ENCODE data around the gene GLT8D2.
A peak's percentile ranks its signal among the peaks of the same experiment; 100 is the strongest.

GLT8D2 gene, protein sequence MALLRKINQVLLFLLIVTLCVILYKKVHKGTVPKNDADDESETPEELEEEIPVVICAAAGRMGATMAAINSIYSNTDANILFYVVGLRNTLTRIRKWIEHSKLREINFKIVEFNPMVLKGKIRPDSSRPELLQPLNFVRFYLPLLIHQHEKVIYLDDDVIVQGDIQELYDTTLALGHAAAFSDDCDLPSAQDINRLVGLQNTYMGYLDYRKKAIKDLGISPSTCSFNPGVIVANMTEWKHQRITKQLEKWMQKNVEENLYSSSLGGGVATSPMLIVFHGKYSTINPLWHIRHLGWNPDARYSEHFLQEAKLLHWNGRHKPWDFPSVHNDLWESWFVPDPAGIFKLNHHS

GRCh38 chr12:104049903-104050356, at the start of gene GLT8D2:
TSS of gene GLT8D2 (minus strand) at chr12:104050187. CDS start at chr12:104019648, 30,539 bp downstream.
- DNase-seq (ENCODE audit: low spot score), result no peak
- no peak for TF ChIP-seq CTCF (IDR thresholded peaks at IDR 0.05; ENCODE audit: extremely low read depth, missing control alignments)

DNA sequence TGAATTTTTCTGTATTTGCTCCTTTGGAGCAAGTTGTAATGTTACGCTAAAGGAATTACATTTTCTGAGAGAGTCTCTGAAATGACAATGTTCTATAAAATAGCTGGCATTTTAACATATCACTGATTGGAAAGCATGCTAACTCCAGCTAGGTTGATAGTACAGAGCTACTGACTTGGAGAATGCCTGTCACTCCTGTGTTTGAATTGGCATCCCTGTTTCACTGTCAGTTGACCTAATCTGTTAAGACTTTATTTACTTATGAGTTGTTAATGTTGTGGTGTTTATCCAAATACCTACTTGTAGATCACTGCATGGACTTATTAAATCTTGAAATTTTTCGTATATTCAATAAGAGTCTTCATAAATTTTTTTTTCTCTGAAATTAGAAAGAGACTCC, 48.0 kb upstream of the GLT8D2 start:
- no peak for DNase-seq (ENCODE audit: low spot score)
- TF ChIP-seq CTCF (IDR thresholded peaks at IDR 0.05; ENCODE audit: extremely low read depth, missing control alignments), result no peak

DNA sequence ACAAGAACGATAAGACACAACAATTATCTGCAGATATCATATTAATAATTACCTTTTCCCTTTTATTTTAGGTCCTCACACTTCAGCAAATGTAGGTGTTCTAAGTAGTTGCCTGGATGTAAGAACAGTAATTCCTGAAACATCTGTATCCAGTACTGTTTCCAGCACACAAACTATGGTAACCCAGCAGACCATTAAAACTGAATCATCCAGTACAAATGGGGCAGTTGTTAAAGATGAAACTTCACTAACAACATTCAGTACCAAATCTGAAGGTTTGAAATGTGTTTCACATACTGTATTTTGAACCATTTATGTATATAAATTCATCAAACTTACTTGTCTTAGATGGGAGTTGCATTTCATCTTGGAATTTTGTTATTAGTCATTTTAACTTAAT, 45.3 kb upstream of the GLT8D2 start:
- no peak for DNase-seq (ENCODE audit: low spot score)
- TF ChIP-seq CTCF (IDR thresholded peaks at IDR 0.05; ENCODE audit: extremely low read depth, missing control alignments), result no peak

GRCh38 chr12:104094284-104094683, 44.3 kb upstream of the GLT8D2 start:
- DNase-seq (ENCODE audit: low spot score), result no peak
- TF ChIP-seq CTCF (IDR thresholded peaks at IDR 0.05; ENCODE audit: extremely low read depth, missing control alignments), result no peak

DNA sequence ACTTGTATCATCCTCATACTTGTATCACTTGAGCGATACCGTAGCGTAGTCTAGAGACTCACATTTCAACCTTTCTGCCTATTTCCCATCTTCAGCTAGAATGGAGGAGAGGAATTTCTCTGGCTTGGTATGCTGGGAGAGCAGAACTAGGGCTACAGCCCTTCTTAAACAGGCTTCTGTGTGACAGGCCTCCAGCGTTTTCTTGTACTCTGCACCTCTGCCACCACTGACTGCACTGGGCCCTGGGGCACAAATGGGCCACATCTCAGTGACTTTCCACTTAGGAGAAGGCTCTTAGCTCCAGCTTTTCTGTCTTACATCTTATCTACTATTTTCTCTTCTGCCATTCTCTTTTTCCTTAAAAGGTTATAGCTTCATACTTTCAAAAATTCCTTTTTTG, 41.1 kb upstream of the GLT8D2 start:
- no peak for DNase-seq (ENCODE audit: low spot score)
- TF ChIP-seq CTCF (IDR thresholded peaks at IDR 0.05; ENCODE audit: extremely low read depth, missing control alignments), result no peak

DNA sequence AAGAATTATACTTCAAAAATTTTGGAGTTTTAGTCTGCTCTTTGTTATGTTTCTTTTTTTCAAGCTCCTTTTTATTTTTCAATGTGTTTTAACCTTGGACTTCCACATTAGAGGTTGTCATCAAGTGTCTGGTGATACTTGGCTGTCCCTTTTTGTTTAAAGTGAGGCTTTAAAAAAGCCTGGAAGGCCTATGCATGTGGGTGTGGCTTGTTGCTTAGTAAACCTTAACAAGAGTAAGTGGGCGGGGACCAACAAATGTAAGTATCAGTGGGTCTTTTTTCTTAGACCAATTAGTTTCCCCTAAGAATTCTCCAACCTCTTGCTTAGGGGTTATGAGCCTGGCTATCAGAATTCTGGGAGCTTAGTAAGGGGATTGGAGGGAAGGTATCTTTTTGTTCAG, 40.7 kb upstream of the GLT8D2 start:
- TF ChIP-seq CTCF (IDR thresholded peaks at IDR 0.05; ENCODE audit: extremely low read depth, missing control alignments), result no peak
- no peak for DNase-seq (ENCODE audit: low spot score)

DNA sequence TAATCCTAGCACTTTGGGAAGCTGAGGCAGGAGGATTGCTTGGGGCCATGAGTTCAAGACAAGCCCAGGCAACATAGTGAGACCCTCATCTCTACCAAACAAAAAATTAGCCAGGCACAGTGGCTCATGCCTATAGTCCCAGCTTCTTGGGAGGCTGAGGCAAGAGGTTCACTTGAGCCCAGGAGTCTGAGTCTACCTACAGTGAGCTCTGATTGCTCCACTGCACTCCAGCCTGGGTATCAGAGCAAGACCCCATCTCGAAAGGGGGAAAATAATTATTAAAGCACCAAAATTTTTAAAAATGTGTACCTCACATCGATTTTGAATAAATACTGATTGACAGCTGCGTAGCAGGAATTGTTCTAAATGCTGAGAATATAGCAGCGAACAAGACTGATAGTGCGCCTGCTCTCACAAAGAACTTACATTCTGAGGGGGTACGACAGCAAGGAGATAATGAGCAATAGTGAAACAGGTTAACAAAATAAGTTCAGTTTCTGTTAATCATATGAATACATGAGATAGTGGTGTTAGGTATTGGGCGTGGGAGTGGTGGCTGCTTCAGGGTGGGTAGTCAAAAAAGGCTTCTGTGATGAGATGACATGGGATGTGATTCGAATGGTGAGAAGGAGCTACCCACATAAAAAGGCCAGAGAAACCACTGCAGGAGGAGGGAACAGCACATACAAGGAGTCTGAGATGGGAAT, 33.9 kb upstream of the GLT8D2 start:
- TF ChIP-seq CTCF (IDR thresholded peaks at IDR 0.05; ENCODE audit: extremely low read depth, missing control alignments), result no peak

More for the DNA sequence above, 33.9 kb upstream of the GLT8D2 start:
- DNase-seq (ENCODE audit: low spot score), result peak; percentile 61
